ENCODE results near the gene FAM149B1.

Gene FAM149B1

GRCh38 chr10:73186266-73186665, 18.3 kb downstream of the FAM149B1 start:
- Histone ChIP-seq H3K27ac (ENCODE audit: low read depth, low read length) (no peak overlapping the region), H3K4me3 (ENCODE audit: insufficient read depth, low read length, poor library complexity, severe bottlenecking) (no peak overlapping the region), H3K9ac (ENCODE audit: low read length) (no peak overlapping the region), H3K9me3 (ENCODE audit: insufficient read depth, low read length) (no peaks in the 10 kb centered on the region), H4K20me1 (ENCODE audit: low read depth, low read length) (no peaks in the 10 kb centered on the region), H2AFZ (ENCODE audit: low read depth, low read length, severe bottlenecking) (no peak overlapping the region), H3K4me2 (ENCODE audit: low read depth, low read length, poor library complexity, severe bottlenecking) (no peak overlapping the region), H3F3A (ENCODE audit: insufficient read depth) (0 out of 2 replicates have a peak, but pooled peaks cover 5% of the 10 kb centered on the region), H3K27me3 (ENCODE audit: low read length) (no peaks in the 10 kb centered on the region), H3K36me3 (ENCODE audit: low read length) (no peaks in the 10 kb centered on the region; the same call in 1 of the 2 replicates), H3K79me2 (ENCODE audit: insufficient read depth, low read length) (no peaks in the 10 kb centered on the region), H3K9me2 (replicated peaks; ENCODE audit: insufficient read depth, low read length) (no peaks in the 10 kb centered on the region)
- no peak for TF ChIP-seq EZH2phosphoT487 (conservative IDR thresholded peaks at IDR 0.05; ENCODE audit: low read length)
- no peak for TF ChIP-seq CTCF (IDR thresholded peaks at IDR 0.05; ENCODE audit: insufficient read depth, low read length, poor library complexity, severe bottlenecking)

GRCh38 chr10:73190188-73190587, 22.3 kb downstream of the FAM149B1 start:
- Histone ChIP-seq H3K9ac (ENCODE audit: low read length) (no peak overlapping the region), H3K79me2 (ENCODE audit: insufficient read depth, low read length) (no peaks in the 10 kb centered on the region)
- TF ChIP-seq EZH2phosphoT487 (conservative IDR thresholded peaks at IDR 0.05; ENCODE audit: low read length) (no peak), CTCF (IDR thresholded peaks at IDR 0.05; ENCODE audit: insufficient read depth, low read length, poor library complexity, severe bottlenecking) (no peak)

GRCh38 chr10:73205081-73205480, 37.2 kb downstream of the FAM149B1 start:
- Histone ChIP-seq H3K9me2 (replicated peaks; ENCODE audit: insufficient read depth, low read length) (no peaks in the 10 kb centered on the region), H3K36me3 (ENCODE audit: low read length) (no peaks in the 10 kb centered on the region), H4K20me1 (ENCODE audit: low read depth, low read length) (no peaks in the 10 kb centered on the region), H3K4me3 (ENCODE audit: insufficient read depth, low read length, poor library complexity, severe bottlenecking) (no peak overlapping the region), H3K27me3 (ENCODE audit: low read length) (no peaks in the 10 kb centered on the region), H3K27ac (ENCODE audit: low read depth, low read length) (no peak overlapping the region), H3K9me3 (ENCODE audit: insufficient read depth, low read length) (no peaks in the 10 kb centered on the region), H3K9ac (ENCODE audit: low read length) (no peak overlapping the region), H3K79me2 (ENCODE audit: insufficient read depth, low read length) (no peaks in the 10 kb centered on the region), H3F3A (ENCODE audit: insufficient read depth) (no peaks in the 10 kb centered on the region), H3K4me2 (ENCODE audit: low read depth, low read length, poor library complexity, severe bottlenecking) (no peak overlapping the region), H2AFZ (ENCODE audit: low read depth, low read length, severe bottlenecking) (no peak overlapping the region)
- TF ChIP-seq CTCF (IDR thresholded peaks at IDR 0.05; ENCODE audit: insufficient read depth, low read length, poor library complexity, severe bottlenecking) (no peak), EZH2phosphoT487 (conservative IDR thresholded peaks at IDR 0.05; ENCODE audit: low read length) (no peak)

More at GRCh38 chr10:73190188-73190587, 22.3 kb downstream of the FAM149B1 start:
- no peak overlapping the region for H3K4me3 ChIP-seq (ENCODE audit: insufficient read depth, low read length, poor library complexity, severe bottlenecking)
- H3K27me3 ChIP-seq (ENCODE audit: low read length) = no peaks in the 10 kb centered on the region
- no peaks in the 10 kb centered on the region for H3K9me2 ChIP-seq (replicated peaks; ENCODE audit: insufficient read depth, low read length)
- H3F3A ChIP-seq (ENCODE audit: insufficient read depth) = 0 out of 2 replicates have a peak, but pooled peaks cover 5% of the 10 kb centered on the region
- no peaks in the 10 kb centered on the region for H3K9me3 ChIP-seq (ENCODE audit: insufficient read depth, low read length)
- no peak overlapping the region for H3K4me2 ChIP-seq (ENCODE audit: low read depth, low read length, poor library complexity, severe bottlenecking)
- no peak overlapping the region for H3K27ac ChIP-seq (ENCODE audit: low read depth, low read length)
- H3K36me3 ChIP-seq (ENCODE audit: low read length) = no peaks in the 10 kb centered on the region; the same call in 1 of the 2 replicates
- no peaks in the 10 kb centered on the region for H4K20me1 ChIP-seq (ENCODE audit: low read depth, low read length)
- no peak overlapping the region for H2AFZ ChIP-seq (ENCODE audit: low read depth, low read length, severe bottlenecking)
